GM19468 (cell line): ENCODE data around the gene SECTM1.

Experiments
- ATAC-seq: cut with Tn5 transposase; IDR thresholded peaks from one replicate; pipeline ENCODE4 v1.9.1; 2021; ENCODE audit warnings: mild to moderate bottlenecking, moderate library complexity, moderate number of reproducible peaks; ENCODE audit not compliant: unreplicated experiment; ENCODE audit errors: extremely low read depth

Gene SECTM1

DNA sequence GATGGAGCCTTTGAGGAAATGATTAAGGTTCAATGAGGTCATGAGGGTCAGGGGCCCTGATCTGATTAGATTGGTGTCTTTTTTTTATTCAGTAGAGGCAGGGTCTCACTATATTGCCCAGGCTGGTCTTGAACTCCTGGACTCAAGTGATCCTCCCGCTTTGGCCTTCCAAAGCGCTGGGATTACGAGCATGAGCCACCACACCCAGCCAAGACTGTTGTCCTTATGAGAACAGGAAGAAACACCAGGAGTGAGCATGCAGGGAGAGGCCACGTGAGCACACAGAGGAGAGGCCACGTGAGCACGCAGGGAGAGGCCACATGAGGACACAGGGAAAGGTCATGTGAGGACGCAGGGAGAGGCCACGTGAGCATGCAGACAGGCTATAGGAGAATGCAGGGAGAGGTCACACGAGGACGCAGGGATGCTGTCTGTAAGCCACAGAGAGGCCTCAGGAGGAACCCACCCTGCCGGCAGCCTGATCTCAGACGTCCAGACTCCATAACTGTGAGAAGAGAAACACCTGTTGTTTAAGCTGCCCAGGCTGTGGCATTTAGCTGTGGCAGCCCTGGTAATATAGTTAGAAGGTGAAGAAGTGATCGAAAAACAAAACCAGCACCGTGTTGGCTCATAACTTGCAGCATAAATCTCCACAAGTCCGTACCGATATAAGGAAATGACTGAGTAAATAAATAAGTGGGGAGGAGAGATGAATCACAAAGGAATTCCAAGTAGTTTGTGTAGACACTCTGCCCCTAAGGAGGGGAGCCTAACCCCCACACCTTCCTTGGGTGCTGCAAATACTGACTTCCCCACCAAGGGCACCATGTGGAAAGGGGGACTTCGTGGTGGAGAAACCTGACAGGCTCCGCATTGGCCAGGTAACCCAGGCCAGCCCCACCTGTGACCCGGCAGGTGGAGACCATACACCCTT lies 45.4 kb downstream of the SECTM1 start:
- ATAC-seq: no peak

DNA sequence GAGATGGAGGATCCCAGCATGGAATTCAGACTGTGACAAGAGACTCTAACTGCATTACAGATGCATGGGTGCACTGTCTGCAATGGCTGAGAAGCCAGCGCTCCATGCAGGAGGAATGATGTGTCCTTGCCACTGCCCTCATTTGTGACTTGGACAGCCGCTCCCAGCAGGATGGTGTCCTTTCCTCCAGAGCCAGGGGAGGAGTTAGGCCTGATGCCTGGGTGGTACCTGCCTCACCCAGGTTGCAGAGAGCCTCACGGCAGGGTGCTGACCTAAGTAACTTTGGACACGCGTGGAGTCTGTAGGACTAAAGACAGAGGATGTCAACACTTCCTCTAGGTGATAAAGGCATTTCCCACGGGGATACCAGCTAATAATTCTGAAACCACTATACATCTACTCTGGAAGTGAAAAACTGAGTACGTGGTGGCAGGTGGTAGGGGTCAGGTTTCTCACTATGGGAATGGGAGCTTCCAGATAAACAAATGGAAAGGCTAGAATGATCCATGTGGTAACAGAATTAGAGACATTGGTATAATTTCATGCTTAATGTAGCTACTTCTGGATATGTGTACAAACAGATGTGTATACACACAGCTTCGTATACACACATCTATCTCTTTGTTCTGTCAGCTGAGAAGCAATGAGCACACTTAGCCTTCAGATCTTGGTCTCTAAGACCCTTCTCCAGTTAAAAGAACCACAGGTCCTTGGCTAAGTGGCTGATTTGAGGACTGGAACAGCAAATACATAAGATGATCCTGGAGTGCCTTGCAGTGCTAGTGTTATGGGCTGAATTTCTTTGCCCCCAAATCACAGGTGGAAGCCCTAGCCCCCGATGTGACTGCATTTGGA lies 46.3 kb downstream of the SECTM1 start:
- ATAC-seq: no peak

DNA sequence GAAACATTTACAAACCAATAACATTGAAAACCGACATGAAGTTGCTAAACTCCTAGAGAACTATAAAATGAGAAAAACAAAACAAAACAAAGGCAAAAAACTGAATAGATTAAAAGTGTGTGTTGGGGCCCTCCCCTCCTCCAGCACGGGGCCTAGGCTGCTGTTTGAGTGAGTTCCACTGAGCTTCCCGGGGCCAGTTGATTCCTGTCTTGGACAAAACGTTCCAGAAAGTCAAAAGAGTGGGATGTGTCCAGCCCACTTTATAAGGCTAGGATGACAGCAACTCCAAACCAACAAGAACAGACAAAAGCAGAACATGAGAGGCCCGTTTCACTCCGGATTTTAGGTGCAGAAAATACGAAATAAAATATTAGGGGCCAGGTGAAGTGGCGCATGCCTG lies 48.4 kb downstream of the SECTM1 start:
- no peak for ATAC-seq

DNA sequence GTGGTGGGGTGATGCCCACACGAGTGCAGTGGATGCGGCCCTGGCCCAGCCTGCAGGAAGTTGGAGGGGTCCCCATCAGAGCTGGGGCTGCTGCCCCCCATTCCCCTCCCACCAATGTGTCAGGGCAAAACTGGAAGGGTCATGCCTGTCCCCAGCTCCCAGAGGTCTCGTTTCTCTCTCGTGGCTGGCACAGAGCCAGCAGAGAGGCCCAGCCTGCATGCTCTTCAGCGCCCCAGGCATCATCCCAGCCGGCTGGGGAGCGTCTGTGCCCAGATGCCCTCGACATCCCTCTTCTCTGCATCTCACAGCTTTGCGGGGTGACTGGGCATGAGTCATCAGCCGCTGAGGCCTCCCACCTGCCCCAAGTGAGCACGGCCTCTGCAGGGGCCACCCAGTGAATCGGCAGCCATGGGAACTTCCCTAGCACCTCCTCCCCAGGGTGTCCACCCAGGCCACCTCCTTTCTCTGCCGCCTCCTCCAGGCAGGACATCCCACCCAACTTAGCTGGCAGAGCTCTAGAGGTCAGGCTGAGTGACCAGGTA lies 50.3 kb downstream of the SECTM1 start:
- no peak for ATAC-seq

DNA sequence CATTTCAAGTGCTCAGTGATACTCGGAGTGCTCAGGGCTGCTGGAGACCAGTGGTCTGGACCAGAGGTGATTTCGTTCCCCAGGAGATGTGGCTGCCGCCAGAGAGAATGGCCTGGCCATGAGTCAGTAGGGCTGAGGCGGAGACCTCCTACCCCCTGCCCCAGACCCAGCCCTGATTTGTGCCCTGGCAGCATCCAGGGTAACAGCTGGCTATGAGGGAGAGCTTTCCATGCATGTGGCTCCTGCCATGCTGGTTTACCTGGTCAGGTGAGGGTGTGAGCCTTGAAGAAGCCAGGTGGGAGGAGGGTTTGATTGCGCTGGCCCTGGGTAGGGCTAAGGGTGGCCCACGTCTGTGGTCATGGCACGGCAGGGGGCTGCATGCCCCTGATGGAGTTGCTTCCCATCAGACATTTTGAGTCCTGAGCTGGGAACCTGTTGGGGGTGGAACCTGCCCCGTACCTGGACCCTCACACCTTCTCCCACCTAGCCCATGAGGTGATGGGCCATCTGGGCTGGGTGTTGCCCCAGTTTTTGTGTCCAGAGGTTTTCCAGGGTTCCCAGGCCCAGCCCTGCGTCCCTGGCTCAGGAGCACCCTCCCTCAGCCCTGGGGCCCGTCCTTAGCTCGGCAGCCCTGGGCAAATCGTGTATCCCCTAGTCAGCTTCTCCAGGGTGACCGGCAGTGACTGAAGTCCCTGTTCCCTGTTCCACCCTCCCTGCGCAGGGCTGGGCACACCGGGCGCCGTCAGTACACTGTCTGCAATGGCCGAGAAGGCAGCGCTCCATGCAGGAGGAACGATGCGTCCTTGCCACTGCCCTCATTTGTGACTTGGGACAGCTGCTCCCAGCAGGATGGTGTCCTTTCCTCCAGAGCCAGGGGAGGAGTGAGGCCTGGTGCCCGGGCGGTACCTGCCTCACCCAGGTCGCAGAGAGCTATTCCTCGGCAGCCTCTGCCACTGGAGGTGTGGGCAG lies 51.0 kb downstream of the SECTM1 start:
- no peak for ATAC-seq

DNA sequence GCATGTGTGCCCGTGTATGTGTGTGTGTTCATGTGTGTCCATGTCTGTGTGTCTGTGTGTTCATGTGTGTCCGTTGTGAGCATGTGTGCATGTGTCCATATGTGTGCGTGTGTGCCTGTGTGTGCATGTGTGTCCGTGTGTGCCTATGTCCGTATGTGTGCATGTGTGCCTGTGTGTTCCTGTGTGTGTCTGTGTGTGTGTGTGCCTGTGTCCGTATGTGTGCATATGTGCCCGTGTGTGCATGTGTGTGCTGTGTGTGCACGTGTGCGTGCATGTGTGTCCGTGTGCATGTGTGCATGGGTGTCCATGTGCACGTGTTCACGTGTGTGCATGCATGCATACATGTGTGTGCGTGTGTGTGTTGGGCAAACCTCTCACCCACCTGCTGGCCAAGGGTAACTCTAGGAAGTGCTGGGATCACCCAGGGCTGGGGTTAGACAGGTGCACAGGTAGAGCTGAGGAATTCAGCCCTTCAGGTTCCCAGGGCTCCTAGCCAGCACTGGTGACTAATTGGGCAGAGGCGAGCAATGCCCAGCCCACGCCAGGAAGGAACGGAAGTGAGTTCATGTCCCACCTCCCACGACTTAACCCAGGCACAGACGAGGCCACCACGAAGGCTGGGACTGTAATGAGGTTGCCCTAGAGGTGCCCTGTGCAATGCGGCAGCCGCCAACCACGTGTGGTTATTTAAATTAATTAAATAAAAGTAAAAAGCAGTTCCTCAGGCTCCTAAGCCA lies 51.9 kb downstream of the SECTM1 start:
- ATAC-seq: no peak

DNA sequence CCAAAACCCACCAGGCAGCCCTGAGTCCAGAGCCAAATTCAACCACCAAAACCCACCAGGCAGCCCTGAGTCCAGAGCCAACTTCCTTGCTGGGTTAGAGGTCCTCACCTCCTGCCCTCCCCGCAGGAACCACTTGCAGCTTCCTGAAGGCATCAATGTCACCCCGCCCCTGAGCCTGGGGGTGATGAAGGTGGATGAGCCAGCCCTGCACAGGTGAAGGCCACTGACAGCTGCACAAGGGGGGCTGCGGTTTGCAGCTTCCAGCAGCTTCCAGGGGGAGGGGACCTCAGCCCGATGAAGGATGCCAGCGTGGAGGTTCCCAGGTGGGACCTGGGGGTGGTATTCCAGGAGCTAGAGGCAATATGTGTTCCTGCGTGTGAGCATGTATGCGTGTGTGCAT lies 52.5 kb downstream of the SECTM1 start:
- no peak for ATAC-seq

DNA sequence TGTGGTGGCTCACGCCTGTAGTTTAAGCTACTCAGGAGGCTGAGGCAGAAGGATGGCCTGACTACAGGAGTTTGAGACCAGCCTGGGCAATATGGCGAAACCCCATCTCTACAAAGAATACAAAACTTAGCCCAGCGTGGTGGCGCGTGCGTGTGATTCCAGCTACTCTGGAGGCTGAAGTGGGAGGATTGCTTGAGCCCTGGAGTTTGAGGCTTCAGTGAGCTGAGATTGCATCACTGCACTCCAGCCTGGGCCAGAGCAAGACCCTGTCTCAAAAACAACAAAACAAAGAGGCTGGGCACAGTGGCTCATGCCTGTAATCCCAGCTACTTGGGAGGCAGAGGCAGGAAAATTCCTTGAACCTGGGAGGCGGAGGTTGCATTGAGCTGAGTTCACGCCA lies 53.0 kb downstream of the SECTM1 start:
- ATAC-seq: no peak

DNA sequence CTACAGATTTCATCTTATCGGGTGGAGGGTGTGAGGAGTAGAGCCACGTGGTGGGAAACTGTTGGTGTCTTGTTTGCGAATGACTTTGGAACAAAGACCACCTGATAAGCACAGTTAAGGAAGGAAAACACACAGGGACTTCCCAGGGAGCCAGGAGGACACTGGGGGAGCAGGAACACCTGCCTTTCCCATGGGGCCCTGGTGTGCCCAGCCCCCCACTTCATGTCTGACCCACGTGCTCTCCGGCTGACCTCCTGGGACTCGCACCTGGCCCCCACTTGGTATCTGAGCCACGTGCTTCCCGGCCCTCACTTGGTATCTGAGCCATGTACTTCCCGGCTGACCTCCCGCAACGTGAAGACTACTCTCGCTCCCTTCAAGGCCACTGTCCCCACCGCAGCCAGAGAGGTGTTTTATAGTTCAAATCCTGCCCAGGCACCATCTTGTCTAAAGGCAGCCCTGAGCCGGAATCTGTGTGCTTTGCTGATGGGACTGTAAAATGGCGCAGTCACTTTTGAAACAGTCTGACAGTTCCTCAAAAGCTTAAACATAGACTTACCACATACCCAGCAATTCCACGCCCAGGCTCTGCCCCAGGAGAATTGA lies 54.7 kb downstream of the SECTM1 start:
- ATAC-seq: no peak

DNA sequence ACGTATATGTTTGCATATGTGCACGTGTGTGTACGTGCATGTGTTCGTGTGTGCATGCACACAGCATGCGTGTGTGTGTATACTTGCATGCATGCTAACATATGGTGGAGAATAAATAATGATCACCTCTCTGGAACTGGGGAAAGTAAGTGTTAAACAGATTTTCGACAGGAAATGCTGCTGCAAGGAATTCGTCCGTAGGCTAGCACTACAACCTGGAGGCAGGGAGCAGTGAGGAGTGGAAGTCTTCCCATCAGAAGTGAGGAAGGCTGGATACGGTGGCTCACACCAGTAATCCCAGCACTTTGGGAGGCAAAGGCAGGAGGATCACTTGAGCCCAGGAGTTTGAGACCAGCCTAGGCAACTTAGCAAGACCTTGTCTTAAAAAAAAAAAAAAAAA lies 55.3 kb downstream of the SECTM1 start:
- no peak for ATAC-seq

DNA sequence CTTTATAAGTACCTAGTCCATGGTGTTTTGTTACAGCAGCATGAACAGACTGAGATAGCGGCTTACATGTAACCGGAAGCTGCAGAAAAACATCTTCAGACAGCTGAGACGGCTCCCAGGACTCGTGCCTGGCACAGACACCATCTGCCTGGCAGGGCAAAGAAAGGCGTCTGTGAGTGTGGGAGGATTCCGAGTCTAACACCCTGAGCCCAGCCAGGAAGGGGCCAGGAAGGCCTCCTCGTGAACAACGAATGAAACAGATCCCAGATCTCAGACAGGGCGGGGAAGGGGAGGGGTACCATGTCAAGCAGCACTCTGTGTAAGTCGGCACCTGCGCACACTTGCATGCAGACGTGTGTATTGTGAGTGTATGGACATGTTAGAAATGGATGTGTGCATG lies 55.7 kb downstream of the SECTM1 start:
- no peak for ATAC-seq

DNA sequence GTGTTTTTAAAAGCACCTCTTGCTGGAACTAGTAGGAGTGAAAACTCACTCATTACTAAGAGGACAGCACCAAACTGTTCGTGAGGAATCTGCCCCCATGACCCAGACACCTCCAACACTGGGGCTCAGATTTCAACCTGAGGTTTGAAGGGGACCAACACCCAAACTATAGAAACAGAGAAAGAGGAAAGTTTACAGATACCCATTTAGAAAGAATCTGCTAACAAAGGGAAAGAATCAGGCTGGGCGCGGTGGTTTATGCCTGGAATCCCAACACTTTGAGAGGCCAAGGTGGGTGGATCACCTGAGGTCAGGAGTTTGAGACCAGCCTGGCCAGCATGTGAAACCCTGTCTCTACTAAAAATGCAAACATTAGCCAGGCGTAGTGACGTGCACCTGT lies 56.6 kb downstream of the SECTM1 start:
- ATAC-seq: no peak

DNA sequence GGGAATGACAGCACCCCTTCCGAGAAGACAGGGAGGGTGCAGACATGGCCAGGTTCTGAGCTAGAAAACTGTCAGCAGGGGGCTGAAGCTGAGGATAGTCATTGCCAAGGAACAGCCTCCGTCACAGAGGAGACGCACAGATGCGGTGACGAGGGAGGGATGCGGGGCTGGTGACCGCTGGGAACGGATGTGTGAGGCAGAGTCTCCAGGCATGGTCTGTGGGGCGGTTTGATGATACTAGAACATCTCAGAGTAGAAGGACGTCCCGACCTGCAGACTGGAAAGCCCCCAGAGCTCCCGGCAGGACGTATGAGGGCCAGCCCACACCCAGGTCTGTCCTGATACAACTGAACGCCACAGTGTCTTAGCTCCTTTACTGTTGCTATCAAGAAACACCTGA lies 58.2 kb downstream of the SECTM1 start:
- no peak for ATAC-seq

DNA sequence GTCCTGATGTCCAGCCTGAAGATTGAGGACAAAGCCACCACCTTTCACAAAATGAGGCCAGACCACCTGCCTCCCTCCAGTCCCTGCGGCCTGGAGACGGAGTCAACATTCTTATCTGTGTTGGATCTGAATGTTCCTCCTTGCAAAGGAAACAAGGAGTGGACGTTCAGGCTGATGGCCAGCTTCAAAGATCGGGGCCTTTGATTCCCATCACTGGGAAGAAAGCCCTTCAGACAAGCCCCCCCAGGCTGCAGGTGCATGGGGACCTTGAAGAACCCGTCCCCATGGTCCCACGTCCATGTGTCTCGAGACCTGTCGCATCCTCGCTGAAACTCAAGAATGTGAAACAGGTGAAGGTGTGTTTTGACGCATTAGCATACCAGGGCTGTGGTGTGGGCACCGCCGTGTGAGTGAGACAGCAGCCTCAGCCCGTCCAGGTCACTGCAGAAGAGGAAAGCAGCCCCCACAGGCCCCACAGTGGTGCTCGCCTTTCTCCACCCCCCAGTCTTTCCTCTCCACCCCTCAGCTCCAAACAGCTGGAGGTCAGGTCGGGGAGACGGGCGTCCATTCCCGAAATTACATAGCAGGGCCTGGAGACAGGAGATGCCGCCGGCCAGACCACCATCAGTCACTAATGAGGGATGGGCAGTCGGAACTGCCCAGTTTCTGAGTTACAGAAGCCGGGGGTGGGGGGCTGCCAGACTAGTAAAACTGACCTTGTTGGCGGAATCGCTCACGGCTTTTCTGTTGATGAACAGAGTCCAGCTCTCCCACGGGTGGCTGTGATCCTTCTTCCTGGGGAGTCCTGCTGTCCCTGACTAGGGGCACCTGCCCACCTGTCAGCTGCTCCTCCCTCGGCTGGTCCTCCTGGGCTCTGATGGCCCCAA lies 59.2 kb downstream of the SECTM1 start:
- no peak for ATAC-seq

DNA sequence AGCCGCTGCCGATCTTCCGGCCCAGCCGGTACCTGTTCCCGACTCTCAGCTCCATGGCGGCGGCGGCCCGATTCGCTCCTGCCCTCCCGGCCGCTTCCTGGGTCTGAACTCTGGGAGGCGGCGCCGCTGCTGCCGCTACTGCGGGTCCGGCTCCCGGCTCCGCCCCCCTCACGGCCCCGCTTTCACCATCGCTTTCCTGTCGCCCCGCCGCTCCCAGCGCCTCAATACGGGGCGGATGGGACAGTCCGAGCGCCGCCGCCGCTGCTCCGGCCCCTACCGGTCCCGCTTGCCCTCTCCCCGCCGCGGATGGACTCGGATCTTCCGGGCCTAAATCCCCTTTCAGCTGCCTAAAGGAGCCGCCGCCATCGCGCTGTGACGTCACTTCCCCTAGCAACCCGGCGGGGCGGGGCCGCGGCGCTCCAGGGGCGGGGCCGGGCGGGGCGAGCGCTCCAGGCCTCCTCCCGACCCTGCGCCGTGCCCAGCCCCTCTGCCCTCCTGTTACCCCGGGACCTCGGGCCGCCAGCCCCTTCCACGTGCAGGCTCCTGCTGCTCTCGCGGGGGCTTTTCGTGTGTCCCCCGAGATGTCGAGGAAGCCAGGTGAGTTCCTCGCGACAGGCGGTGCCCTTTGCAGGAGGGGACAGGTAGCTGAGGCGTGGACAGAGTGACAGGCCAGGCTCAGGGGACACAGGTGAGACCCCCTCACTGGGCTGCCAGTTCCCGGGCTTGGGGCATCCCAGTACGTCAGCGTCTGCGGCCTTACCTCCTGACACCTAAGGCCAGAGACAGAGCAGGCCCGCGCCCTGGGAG lies 60.0 kb downstream of the SECTM1 start, which contains the start of gene CSNK1D:
TSS of gene CSNK1D (minus strand) at position 374 of the 807 bp plus-strand sequence. CDS start at position 55, 319 bp downstream.
- no peak for ATAC-seq

DNA sequence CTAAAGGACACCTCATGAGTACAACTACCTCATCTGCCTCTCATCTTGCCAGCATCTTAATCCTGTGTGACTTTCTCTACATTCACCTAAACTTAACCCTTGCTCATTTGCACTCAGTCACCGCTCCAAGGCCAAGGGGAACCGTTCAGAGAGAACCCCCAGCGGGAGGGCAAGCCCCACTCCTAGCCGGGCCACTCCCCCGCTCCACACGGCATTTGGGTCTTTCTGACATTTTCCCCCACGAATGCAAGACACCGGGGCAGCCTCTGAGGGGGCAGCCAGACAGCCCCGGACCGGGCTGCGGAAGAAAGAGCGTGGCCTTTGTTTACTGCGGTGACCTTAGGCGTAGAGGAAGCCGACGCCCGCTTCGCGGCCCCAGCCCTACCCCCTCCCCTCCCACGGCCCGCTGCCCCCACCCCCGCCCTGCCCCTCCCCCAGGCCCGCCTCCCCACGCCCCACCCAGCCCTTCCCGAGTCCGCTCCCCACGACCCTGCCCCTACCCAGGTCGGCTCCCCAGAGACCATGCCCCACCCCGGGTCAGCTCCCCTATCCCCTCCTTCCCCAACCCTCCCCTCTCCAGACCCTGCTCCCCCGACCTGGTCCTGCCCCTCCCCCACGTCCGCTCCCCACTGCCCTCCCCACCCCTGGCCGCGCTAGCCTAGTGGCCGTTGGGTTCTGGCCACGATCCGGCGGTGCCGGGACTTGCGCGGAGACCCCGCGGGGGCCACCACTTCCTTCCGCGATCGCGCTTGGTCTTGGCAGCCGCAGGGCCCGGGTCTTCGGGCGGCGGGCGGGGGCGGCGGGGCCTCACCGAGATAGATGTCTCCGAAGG lies 60.9 kb downstream of the SECTM1 start:
- ATAC-seq: no peak
